Activated CD8-positive, alpha-beta T cell treated with anti-CD3 and anti-CD28 coated beads for 36 hours (primary cell): ENCODE measurements around the gene TNP1. TPM values are rescaled to one million over a fixed set of nuclear protein-coding genes. Genes with fewer than 3 reads are reported as not detected.

Source experiments
- ATAC-seq: fragments of 200-7000 bp; cut with Tn5 transposase; one replicate; pipeline ENCODE4 v1.10.0; 2021; ENCODE audit warnings: mild to moderate bottlenecking, moderate library complexity
- CTCF ChIA-PET: fragments of 350-600 bp; sonication (Branson Sonifier 250); formaldehyde crosslinking; loops from one replicate; lab custom pipeline; 2021; ENCODE audit warnings: antibody characterized with exemption; lab: Charles Lee
- POLR2A ChIA-PET: fragments of 350-600 bp; sonication (Branson Sonifier 250); formaldehyde crosslinking; loops from one replicate; lab custom pipeline; 2021; ENCODE audit warnings: antibody characterized with exemption; lab: Charles Lee
- DNase-seq: peaks from one replicate; pipeline ENCODE4 v3.0.0-alpha.2; 2020
- H3K27ac Mint-ChIP-seq: one replicate; pipeline ENCODE4 v1.8.0; 2021; ENCODE audit warnings: mild to moderate bottlenecking, mixed read lengths
- H3K27me3 Mint-ChIP-seq: one replicate; pipeline ENCODE4 v1.8.0; 2021; ENCODE audit warnings: mixed read lengths
- H3K36me3 Mint-ChIP-seq: one replicate; pipeline ENCODE4 v1.8.0; 2021; ENCODE audit warnings: low read depth, mixed read lengths
- H3K4me1 Mint-ChIP-seq: one replicate; pipeline ENCODE4 v1.8.0; 2021; ENCODE audit warnings: low read depth, mixed read lengths
- H3K4me3 Mint-ChIP-seq: one replicate; pipeline ENCODE4 v1.8.0; 2021; ENCODE audit warnings: mild to moderate bottlenecking, moderate library complexity, mixed read lengths
- H3K9me3 Mint-ChIP-seq: one replicate; pipeline ENCODE4 v1.8.0; 2021; ENCODE audit warnings: mixed read lengths
- CTCF ChIP-seq: fragments of 200-600 bp; IDR thresholded peaks from one replicate; pipeline ENCODE4 v1.8.0; 2022; ENCODE audit warnings: antibody characterized with exemption, mild to moderate bottlenecking
- intact Hi-C: fragments of 100-400 bp; cut with micrococcal nuclease; formaldehyde crosslinking; loops from one replicate; pipeline ENCODE4 v1.10.0; 2022
- total RNA-seq, 2 experiments: library from RNA; stranded (reverse); gene quantifications; one replicate each; pipeline ENCODE4 v1.2.3, GENCODE V29; 2021

Gene TNP1
- total RNA-seq, 2 experiments from 2014 or later: not detected

GRCh38 chr2:216862628-216863398 lies 2.9 kb upstream of the TNP1 start:
- no peak for DNase-seq
- CTCF ChIA-PET: interaction anchor here (0.9 kb wide), 1 partner anchor 165 kb away, joined by 3 read pairs; no protein-coding TSS in a partner anchor
- peaks cover 33% of the 10 kb centered on the region for H3K4me1 Mint-ChIP-seq
- no peaks in the 10 kb centered on the region for H3K9me3 Mint-ChIP-seq
- H3K27ac Mint-ChIP-seq: no peak overlapping the region
- no peaks in the 10 kb centered on the region for H3K36me3 Mint-ChIP-seq
- ATAC-seq: no peak
- H3K27me3 Mint-ChIP-seq: peaks cover 5% of the 10 kb centered on the region
- TF ChIP-seq CTCF: no peak
- POLR2A ChIA-PET: no interaction called here
- H3K4me3 Mint-ChIP-seq: no peak overlapping the region
- intact Hi-C loops: no loop called here

- Mint-ChIP-seq H3K4me3 (no peak overlapping the region), H3K27me3 (peaks cover 5% of the 10 kb centered on the region), H3K9me3 (no peaks in the 10 kb centered on the region), H3K27ac (no peak overlapping the region), H3K36me3 (no peaks in the 10 kb centered on the region), H3K4me1 (peaks cover 29% of the 10 kb centered on the region)
- ChIA-PET CTCF (no interaction called here), POLR2A (no interaction called here)
- DNase-seq (no peak), ATAC-seq (no peak)
- intact Hi-C loops: no loop called here
- TF ChIP-seq CTCF: no peak
Observed at GRCh38 chr2:216860426-216861137, 718 bp upstream of the TNP1 start.

- Mint-ChIP-seq H3K4me3 (peak overlapping the region; percentile 16), H3K4me1 (peaks cover 27% of the 10 kb centered on the region), H3K36me3 (no peaks in the 10 kb centered on the region), H3K27ac (peak overlapping the region; percentile 74), H3K27me3 (peaks cover 5% of the 10 kb centered on the region), H3K9me3 (no peaks in the 10 kb centered on the region)
- TF ChIP-seq CTCF: no peak
- intact Hi-C loops: no loop called here
- DNase-seq (peak; percentile 66), ATAC-seq (peak; percentile 66)
- ChIA-PET POLR2A (no interaction called here), CTCF (interaction anchor here (0.9 kb wide), 1 partner anchor 855 kb away, joined by 3 read pairs; no protein-coding TSS in a partner anchor)
Observed at GRCh38 chr2:216858312-216858711, 1.6 kb downstream of the TNP1 start.

- H3K27me3 Mint-ChIP-seq: peaks cover 5% of the 10 kb centered on the region
- TF ChIP-seq CTCF: no peak
- DNase-seq (peak; percentile 60), ATAC-seq (peak; percentile 86)
- H3K4me3 Mint-ChIP-seq: no peak overlapping the region
- POLR2A ChIA-PET: interaction anchor here (1.3 kb wide), 1 partner anchor 15 kb away, joined by 4 read pairs; no protein-coding TSS in a partner anchor
- no peaks in the 10 kb centered on the region for H3K36me3 Mint-ChIP-seq
- H3K9me3 Mint-ChIP-seq: no peaks in the 10 kb centered on the region
- intact Hi-C loops: no loop called here
- CTCF ChIA-PET: no interaction called here
- H3K4me1 Mint-ChIP-seq: peaks cover 25% of the 10 kb centered on the region
- no peak overlapping the region for H3K27ac Mint-ChIP-seq
Observed at GRCh38 chr2:216857131-216857550, 2.7 kb downstream of the TNP1 start.
